Renal cortex interstitium (tissue), 11 donors: ENCODE results near the gene SYT11. TPM values are rescaled to one million over a fixed set of nuclear protein-coding genes. Genes with fewer than 3 reads are reported as not detected.

ENCODE experiments used
- DNase-seq, 11 donors: peaks; one replicate each; pipeline ENCODE4 v3.0.0-alpha.2; 2013; ENCODE audit warnings: low read depth in 9 of 11, low spot score in 4 of 11; ENCODE audit errors: extremely low read depth in 1 of 11
- polyA plus RNA-seq, 3 donors: library from polyadenylated mRNA; unstranded; fragments of 120-200 nt; gene quantifications; one replicate each; pipeline ENCODE4 v1.2.1, GENCODE V29; 2013; ENCODE audit not compliant: insufficient read length in 3 of 3

SYT11 gene
- polyA plus RNA-seq, 3 donors = 18.0 to 20.0 (median 18.9) TPM

- peak; percentile 75 to 93 (median 89) for DNase-seq
These were observed 2.1 kb upstream of the SYT11 start, which contains the start of gene GON4L for GRCh38 chr1:155856975-155857930. TSS of gene GON4L (minus strand) at chr1:155857214. CDS start at chr1:155853780, 3,434 bp downstream.

GRCh38 chr1:155858800-155859233 is 550 bp upstream of the SYT11 start:
- DNase-seq = no peak

GRCh38 chr1:155859881-155860871 is 809 bp downstream of the SYT11 start:
- peak; percentile 58 to 81 (median 75) for DNase-seq

- peak in 2 of 11 donors; percentile 5 to 8 for DNase-seq
These were observed 1.7 kb downstream of the SYT11 start for GRCh38 chr1:155860970-155861510.

- no peak for DNase-seq
These were observed 2.5 kb downstream of the SYT11 start for GRCh38 chr1:155861896-155862295.

- DNase-seq = no peak
These were observed 5.0 kb downstream of the SYT11 start for GRCh38 chr1:155864393-155864792.

GRCh38 chr1:155867766-155868165 is 8.4 kb downstream of the SYT11 start:
- no peak for DNase-seq

GRCh38 chr1:155871390-155871789 is 12.0 kb downstream of the SYT11 start:
- DNase-seq = no peak

- no peak for DNase-seq
These were observed 13.2 kb downstream of the SYT11 start for GRCh38 chr1:155872527-155872926.

- no peak for DNase-seq
These were observed 14.5 kb downstream of the SYT11 start for GRCh38 chr1:155873860-155874259.

- no peak for DNase-seq
These were observed 18.6 kb downstream of the SYT11 start for GRCh38 chr1:155877945-155878344.

GRCh38 chr1:155880251-155880650 is 20.9 kb downstream of the SYT11 start:
- DNase-seq = no peak

- DNase-seq = no peak
These were observed 21.6 kb downstream of the SYT11 start for GRCh38 chr1:155880950-155881349.

GRCh38 chr1:155882235-155882634 is 22.9 kb downstream of the SYT11 start:
- no peak for DNase-seq

- DNase-seq = no peak
These were observed 23.4 kb downstream of the SYT11 start for GRCh38 chr1:155882766-155883165.

- DNase-seq = no peak
These were observed 24.9 kb downstream of the SYT11 start for GRCh38 chr1:155884031-155884960.

GRCh38 chr1:155884982-155885381 is 25.6 kb downstream of the SYT11 start:
- no peak for DNase-seq

GRCh38 chr1:155888481-155888880 is 29.1 kb downstream of the SYT11 start:
- DNase-seq = no peak
